OCI-LY3 (cell line): ENCODE results near the gene ACP7.

Source experiments
- CTCF ChIP-seq: fragments of 200-600, 300-600 bp; sonication (generic); IDR thresholded peaks from 2 replicates; pipeline ENCODE4 v1.5.1; 2014; ENCODE audit warnings: antibody characterized with exemption, low read length, low read depth
- EZH2phosphoT487 ChIP-seq: fragments of 200-600 bp; shearing (Covaris generic); IDR thresholded peaks from 2 replicates; pipeline ENCODE4 v1.6.1; 2018; ENCODE audit warnings: antibody characterized with exemption, mixed run types, low read depth

- no peak for TF ChIP-seq CTCF
- no peak for TF ChIP-seq EZH2phosphoT487
Measured at GRCh38 chr19:39064405-39064804, 19.8 kb upstream of the ACP7 start.
